CD14-positive monocyte (primary cell): Measurements from ENCODE around the gene HTR2C. TPM values are rescaled to one million over a fixed set of nuclear protein-coding genes. Genes with fewer than 3 reads are reported as not detected.

Source experiments
- DNase-seq, 3 donors: peaks; one replicate each; pipeline ENCODE4 v3.0.0-alpha.2; 2011 to 2022
- H2AFZ ChIP-seq: 2 replicates; pipeline ENCODE4 v1.6.0; 2012; ENCODE audit warnings: mild to moderate bottlenecking, low read depth, low read length, inconsistent platforms; ENCODE audit not compliant: insufficient read depth, poor library complexity, severe bottlenecking
- H3K27ac ChIP-seq, 2 donors: 1 replicate in 1 of 2; 2 replicates in 1 of 2; pipeline ENCODE4 v1.5.1; 2012 to 2013; ENCODE audit warnings: low read length in 2 of 2, control low read depth in 1 of 2, inconsistent platforms in 1 of 2, low read depth in 1 of 2, mild to moderate bottlenecking in 1 of 2
- H3K27me3 ChIP-seq, 2 donors: one replicate each; pipeline versions ENCODE4 v1.6.0 to v1.6.1; 2011 to 2013; ENCODE audit warnings: low read length in 2 of 2; ENCODE audit not compliant: control insufficient read depth in 2 of 2, insufficient read depth in 2 of 2
- H3K36me3 ChIP-seq, 2 donors: replicated peaks in 1 of 2; 1 replicate in 1 of 2; 2 replicates in 1 of 2; pipeline versions ENCODE4 v1.5.1 to v1.6.1; 2012 to 2013; ENCODE audit warnings: low read length in 2 of 2, control low read depth in 1 of 2, inconsistent platforms in 1 of 2, mild to moderate bottlenecking in 1 of 2; ENCODE audit not compliant: insufficient read depth in 2 of 2, control insufficient read depth in 1 of 2
- H3K4me1 ChIP-seq, 2 donors: 1 replicate in 1 of 2; 2 replicates in 1 of 2; pipeline versions ENCODE4 v1.5.1 to v1.6.1; 2012 to 2013; ENCODE audit warnings: low read length in 2 of 2, control low read depth in 1 of 2, inconsistent platforms in 1 of 2, mild to moderate bottlenecking in 1 of 2, moderate library complexity in 1 of 2; ENCODE audit not compliant: insufficient read depth in 2 of 2, control insufficient read depth in 1 of 2
- H3K4me2 ChIP-seq: replicated peaks from 2 replicates; pipeline ENCODE3; 2012; ENCODE audit warnings: low read length, moderate library complexity, mild to moderate bottlenecking; ENCODE audit not compliant: poor library complexity, severe bottlenecking; ENCODE audit errors: extremely low read depth
- H3K4me3 ChIP-seq, 3 experiments: fragments of 200-600 bp in 1 of 3; sonication (generic) in 1 of 3; replicated peaks in 1 of 3; 1 replicate in 2 of 3; 2 replicates in 1 of 3; pipeline ENCODE4 v1.5.1; 2011 to 2013; ENCODE audit warnings: low read length in 3 of 3, mild to moderate bottlenecking in 3 of 3, control low read depth in 2 of 3, low read depth in 2 of 3, inconsistent platforms in 1 of 3, moderate library complexity in 1 of 3
- H3K79me2 ChIP-seq: 2 replicates; pipeline ENCODE4 v1.6.0; 2012; ENCODE audit warnings: mild to moderate bottlenecking, control low read depth, inconsistent platforms, low read length, moderate library complexity; ENCODE audit not compliant: insufficient read depth
- H3K9ac ChIP-seq: 2 replicates; pipeline ENCODE4 v1.6.0; 2017; ENCODE audit warnings: low read length, mild to moderate bottlenecking; ENCODE audit not compliant: insufficient read depth, poor library complexity, severe bottlenecking
- H3K9me3 ChIP-seq, 2 donors: replicated peaks in 1 of 2; 1 replicate in 1 of 2; 2 replicates in 1 of 2; pipeline versions ENCODE4 v1.5.1 to v1.6.1; 2012 to 2013; ENCODE audit warnings: low read length in 2 of 2, control low read depth in 1 of 2; ENCODE audit not compliant: control insufficient read depth in 1 of 2, insufficient read depth in 1 of 2
- H4K20me1 ChIP-seq: 2 replicates; pipeline ENCODE4 v1.6.0; 2012; ENCODE audit warnings: mild to moderate bottlenecking, low read length, control low read depth, moderate library complexity; ENCODE audit not compliant: insufficient read depth
- H3K27ac Mint-ChIP-seq, 7 donors: one replicate each; pipeline ENCODE4 v1.8.0; 2020; ENCODE audit warnings: mild to moderate bottlenecking in 7 of 7, mixed read lengths in 7 of 7, moderate library complexity in 6 of 7, inconsistent platforms in 2 of 7
- H3K27me3 Mint-ChIP-seq, 3 donors: one replicate each; pipeline ENCODE4 v1.8.0; 2021 to 2022; ENCODE audit warnings: low read depth in 3 of 3, mild to moderate bottlenecking in 3 of 3, mixed read lengths in 3 of 3, moderate library complexity in 3 of 3, inconsistent platforms in 1 of 3
- H3K36me3 Mint-ChIP-seq, 2 donors: one replicate each; pipeline ENCODE4 v1.8.0; 2020; ENCODE audit warnings: mixed read lengths in 2 of 2, inconsistent platforms in 1 of 2, mild to moderate bottlenecking in 1 of 2
- H3K4me1 Mint-ChIP-seq: one replicate; pipeline ENCODE4 v1.8.0; 2020; ENCODE audit warnings: mild to moderate bottlenecking, mixed read lengths
- H3K4me3 Mint-ChIP-seq, 2 donors: one replicate each; pipeline ENCODE4 v1.8.0; 2020; ENCODE audit warnings: mild to moderate bottlenecking in 2 of 2, mixed read lengths in 2 of 2, moderate library complexity in 1 of 2
- H3K9me3 Mint-ChIP-seq, 7 donors: one replicate each; pipeline ENCODE4 v1.8.0; 2020 to 2022; ENCODE audit warnings: mixed read lengths in 7 of 7, mild to moderate bottlenecking in 6 of 7, moderate library complexity in 6 of 7, inconsistent platforms in 2 of 7
- CTCF ChIP-seq: fragments of 200-600 bp; IDR thresholded peaks from one replicate; pipeline ENCODE4 v1.8.0; 2022; ENCODE audit warnings: antibody characterized with exemption, mild to moderate bottlenecking
- WGBS: methylation state at CpG from one replicate; pipeline ENCODE4 v1.1.5; 2013; ENCODE audit warnings: missing lambda C conversion rate; ENCODE audit not compliant: insufficient coverage; 5-methylcytosine and 5-hydroxymethylcytosine counted together
- intact Hi-C, 2 donors: fragments of 100-400 bp; cut with micrococcal nuclease; formaldehyde crosslinking; loops; one replicate each; pipeline versions ENCODE4 v1.15.0 to v1.15.1; 2023
- polyA plus RNA-seq, 3 donors: library from polyadenylated mRNA; depleted of rRNA in 1 of 3; unstranded in 2 of 3; stranded (reverse) in 1 of 3; fragments of 300-500 nt in 2 of 3; fragments of >200 nt in 1 of 3; fragmentation: Illumina TruSeq in 2 of 3; gene quantifications; 1 replicate in 2 of 3; 2 replicates in 1 of 3; pipeline ENCODE4 v1.2.3, GENCODE V29; 2012 to 2021

The HTR2C gene
- polyA plus RNA-seq, 3 donors, result 0.04 TPM; not detected in 2

- no peak overlapping the region for H3K27ac ChIP-seq
- no peaks in the 10 kb centered on the region for H3K36me3 ChIP-seq
- peaks cover 0 to 42% of the 10 kb centered on the region in 2 donors for H3K9me3 ChIP-seq
- H3K27me3 ChIP-seq, result peaks cover 79 to 90% of the 10 kb centered on the region in 2 donors
- H3K27ac Mint-ChIP-seq, result no peak overlapping the region
- H3K36me3 Mint-ChIP-seq, result peaks cover 10 to 11% of the 10 kb centered on the region in 2 donors
- H4K20me1 ChIP-seq, result no peaks in the 10 kb centered on the region
- H3K4me3 ChIP-seq, result peak overlapping the region in 2 of 3 experiments; percentile 9 to 55
- H3K4me3 Mint-ChIP-seq, result peak overlapping the region; percentile 70 to 96
- DNase-seq, result no peak
- peak overlapping the region; percentile 61 for H3K4me2 ChIP-seq
- H2AFZ ChIP-seq, result peak overlapping the region; percentile 47
- WGBS, result 1% methylated on average over 17 of the region's 45 CpGs
- intact Hi-C loops, result no loop called here
- H3K4me1 ChIP-seq, result peaks cover 37 to 39% of the 10 kb centered on the region in 2 donors
- H3K4me1 Mint-ChIP-seq, result peaks cover 42% of the 10 kb centered on the region
- no peak for TF ChIP-seq CTCF
- no peaks in the 10 kb centered on the region for H3K79me2 ChIP-seq
- H3K27me3 Mint-ChIP-seq, result peaks cover 53 to 81% (median 80%) of the 10 kb centered on the region in 3 donors
- H3K9ac ChIP-seq, result no peak overlapping the region
- H3K9me3 Mint-ChIP-seq, result peaks cover 0 to 35% (median 29%) of the 10 kb centered on the region in 7 donors
Measured at GRCh38 chrX:114581528-114582263, 2.2 kb upstream of the HTR2C start.

- no CpG with 5 or more reads among the region's 12 CpGs for WGBS
- no peak for TF ChIP-seq CTCF
- Histone ChIP-seq H3K4me1 (peaks cover 37 to 39% of the 10 kb centered on the region in 2 donors), H2AFZ (no peak overlapping the region), H3K27ac (no peak overlapping the region), H3K9ac (no peak overlapping the region), H3K27me3 (peaks cover 81 to 95% of the 10 kb centered on the region in 2 donors), H4K20me1 (no peaks in the 10 kb centered on the region), H3K36me3 (no peaks in the 10 kb centered on the region), H3K79me2 (no peaks in the 10 kb centered on the region), H3K9me3 (peaks cover 0 to 42% of the 10 kb centered on the region in 2 donors), H3K4me3 (no peak overlapping the region), H3K4me2 (peak overlapping the region; percentile 11)
- no peak for DNase-seq
- Mint-ChIP-seq H3K27ac (no peak overlapping the region), H3K27me3 (peaks cover 53 to 85% (median 83%) of the 10 kb centered on the region in 3 donors), H3K4me1 (peaks cover 42% of the 10 kb centered on the region), H3K36me3 (peaks cover 10 to 11% of the 10 kb centered on the region in 2 donors), H3K9me3 (peaks cover 0 to 35% (median 29%) of the 10 kb centered on the region in 7 donors), H3K4me3 (peak overlapping the region; percentile 70 to 96)
- intact Hi-C loops, result no loop called here
Measured at GRCh38 chrX:114582264-114582632, 1.6 kb upstream of the HTR2C start.
